D341Med (cell line): Measurements from ENCODE around the gene WDR38.
A peak's percentile ranks its signal among the peaks of the same experiment; 100 is the strongest.

Experiments used
- DNase-seq: peaks from one replicate; pipeline ENCODE4 v3.0.0; 2012; ENCODE audit warnings: low spot score

WDR38 gene, protein sequence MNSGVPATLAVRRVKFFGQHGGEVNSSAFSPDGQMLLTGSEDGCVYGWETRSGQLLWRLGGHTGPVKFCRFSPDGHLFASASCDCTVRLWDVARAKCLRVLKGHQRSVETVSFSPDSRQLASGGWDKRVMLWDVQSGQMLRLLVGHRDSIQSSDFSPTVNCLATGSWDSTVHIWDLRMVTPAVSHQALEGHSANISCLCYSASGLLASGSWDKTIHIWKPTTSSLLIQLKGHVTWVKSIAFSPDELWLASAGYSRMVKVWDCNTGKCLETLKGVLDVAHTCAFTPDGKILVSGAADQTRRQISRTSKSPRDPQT

DNA sequence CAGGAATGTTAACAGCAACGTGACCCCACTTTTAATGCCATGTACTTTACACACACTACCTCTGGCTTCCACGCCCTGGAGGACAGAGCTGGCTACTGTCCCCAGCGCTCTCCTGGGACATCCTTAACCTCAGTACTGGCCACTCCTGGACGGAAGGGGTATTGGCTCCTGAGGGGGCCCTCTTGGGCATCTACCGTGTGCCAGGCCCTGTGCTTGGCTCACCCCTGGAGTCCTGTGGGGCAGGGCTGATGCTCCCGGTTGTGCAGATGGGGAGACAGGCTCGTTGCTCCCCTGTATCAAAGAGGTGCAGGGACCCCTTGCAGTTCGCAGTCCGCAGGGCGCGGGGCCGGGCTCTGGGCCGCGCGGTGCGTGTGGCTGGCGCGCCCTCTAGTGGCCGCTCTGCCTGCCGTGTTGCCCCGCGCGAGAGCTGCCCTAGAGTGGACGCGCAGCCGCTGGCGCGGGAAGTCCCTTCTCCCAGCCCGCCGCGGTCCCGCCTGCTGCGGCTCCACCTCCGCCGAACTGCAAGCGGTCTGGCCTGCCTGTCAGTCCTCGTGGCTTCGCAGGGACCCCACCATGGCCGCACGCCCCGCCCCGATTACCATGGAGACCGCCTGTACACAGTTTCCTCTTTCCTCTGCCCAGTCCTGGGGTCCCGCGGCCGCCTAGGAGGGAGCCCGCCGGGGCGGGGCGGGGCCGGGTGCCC, at the start of gene WDR38:
WDR38 (plus strand) TSS at position 632 of the 703 bp plus-strand sequence. CDS start 72 bp downstream, outside the sequence.
- DNase-seq, result peak; percentile 92

DNA sequence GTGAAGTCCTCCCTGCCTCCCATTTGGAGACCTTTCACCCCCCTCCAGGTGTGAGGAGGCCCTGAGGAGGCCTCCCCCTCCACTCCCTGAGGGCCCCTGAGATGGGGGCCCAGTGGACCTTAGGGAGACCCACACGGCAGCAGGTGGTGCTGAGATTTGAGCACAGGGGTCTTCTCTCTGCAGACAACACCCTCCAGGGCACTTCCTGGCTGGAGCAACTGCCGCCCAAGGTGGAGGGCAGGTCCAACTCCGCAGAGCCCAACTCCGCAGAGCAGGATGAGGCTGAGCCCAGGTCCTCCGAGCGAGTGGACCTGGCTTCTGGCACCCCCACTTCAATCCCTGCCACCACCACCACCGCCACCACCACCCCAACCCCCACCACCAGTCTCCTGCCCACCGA, 49.3 kb upstream of the WDR38 start:
- no peak for DNase-seq

DNA sequence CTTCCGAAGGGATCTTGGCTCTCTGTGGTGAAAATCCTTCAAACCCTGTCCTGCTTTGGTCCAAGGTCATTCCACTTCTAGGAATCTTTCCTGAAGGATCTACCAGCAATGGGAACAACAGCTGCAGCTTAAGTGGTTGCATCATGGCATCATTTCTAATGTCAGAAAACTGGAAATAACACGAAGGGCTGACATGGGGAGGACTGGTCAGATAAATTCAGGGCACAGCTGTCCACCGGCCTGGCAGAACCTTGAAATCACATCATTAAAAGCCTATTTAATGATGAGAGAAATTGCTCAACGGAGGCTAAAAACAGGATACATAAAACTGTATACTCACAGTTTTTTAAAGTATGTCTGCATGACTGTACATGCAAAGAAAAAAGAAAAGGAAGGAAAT, 48.1 kb upstream of the WDR38 start:
- DNase-seq, result no peak

DNA sequence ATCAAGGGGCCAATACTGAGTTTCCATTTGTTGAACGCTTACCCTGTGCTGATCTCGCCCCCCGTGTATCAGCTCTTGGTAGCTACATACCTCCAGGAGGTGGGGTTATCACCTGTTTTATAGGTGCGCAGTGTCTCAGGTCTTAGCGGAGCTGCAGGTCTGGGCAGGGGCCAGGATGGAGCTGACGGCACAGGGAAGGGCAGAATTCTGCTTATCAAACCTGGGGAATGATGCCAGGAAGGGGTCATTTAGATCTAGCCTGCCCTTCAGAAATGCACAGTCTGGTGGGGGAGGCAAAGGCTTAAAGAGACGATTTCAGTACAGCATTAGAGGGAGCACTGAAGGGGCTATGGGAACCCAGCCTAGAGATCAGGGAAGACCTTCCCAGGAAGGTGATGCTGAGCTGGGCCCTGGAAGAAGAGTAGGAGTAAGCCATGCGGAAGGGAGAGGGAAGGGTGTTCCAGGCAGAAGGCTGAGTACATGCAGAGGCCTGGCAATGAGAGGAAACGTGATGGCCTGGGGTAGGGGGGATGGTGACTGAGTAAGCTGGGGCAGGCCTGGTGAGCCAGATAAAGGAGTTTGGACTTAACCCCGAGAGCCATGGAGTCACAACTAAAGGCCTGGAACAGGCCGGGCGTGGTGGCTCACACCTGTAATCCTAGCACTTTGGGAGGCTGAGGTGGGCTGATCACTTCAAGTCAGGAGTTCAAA, 44.9 kb upstream of the WDR38 start:
- DNase-seq, result no peak

DNA sequence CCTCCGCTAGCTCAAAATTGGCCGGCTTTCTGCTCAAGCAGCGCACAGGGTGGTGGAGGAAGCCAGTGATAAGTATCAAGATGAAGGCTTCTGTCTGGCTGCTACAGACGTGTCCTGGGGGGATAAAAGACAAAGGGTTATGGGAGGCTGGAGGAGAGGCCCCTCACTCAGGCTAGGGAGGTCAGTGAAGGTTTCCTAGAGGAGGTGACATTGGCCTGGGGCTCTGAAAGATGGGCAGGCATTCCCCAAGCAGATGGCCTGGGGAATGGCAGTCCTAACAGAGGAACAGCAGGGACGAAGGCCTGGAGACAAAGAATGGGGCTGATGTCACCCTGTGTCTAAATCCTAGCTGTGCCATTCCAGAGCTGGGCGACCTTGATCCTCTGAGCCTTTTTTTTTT, 44.0 kb upstream of the WDR38 start:
- DNase-seq, result no peak

DNA sequence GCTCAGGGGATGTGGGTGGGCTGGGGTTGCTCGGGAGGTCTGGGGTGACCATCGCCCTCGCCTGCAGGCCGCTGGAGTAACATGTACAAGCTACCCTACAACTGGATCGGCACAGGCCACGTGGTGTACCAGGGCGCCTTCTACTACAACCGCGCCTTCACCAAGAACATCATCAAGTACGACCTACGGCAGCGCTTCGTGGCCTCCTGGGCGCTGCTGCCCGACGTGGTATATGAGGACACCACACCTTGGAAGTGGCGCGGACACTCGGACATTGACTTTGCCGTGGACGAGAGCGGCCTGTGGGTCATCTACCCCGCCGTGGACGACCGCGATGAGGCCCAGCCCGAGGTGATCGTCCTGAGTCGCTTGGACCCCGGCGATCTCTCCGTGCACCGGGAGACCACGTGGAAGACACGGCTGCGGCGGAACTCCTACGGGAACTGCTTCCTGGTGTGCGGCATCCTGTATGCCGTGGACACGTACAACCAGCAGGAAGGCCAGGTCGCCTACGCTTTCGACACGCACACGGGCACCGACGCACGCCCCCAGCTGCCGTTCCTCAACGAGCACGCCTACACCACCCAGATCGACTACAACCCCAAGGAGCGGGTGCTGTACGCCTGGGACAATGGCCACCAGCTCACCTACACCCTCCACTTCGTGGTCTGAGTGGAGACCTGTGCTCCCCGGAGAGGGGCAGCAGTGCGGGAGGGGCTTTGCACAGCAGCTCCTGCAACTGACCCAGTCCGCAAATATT, 43.3 kb upstream of the WDR38 start:
- DNase-seq, result no peak

DNA sequence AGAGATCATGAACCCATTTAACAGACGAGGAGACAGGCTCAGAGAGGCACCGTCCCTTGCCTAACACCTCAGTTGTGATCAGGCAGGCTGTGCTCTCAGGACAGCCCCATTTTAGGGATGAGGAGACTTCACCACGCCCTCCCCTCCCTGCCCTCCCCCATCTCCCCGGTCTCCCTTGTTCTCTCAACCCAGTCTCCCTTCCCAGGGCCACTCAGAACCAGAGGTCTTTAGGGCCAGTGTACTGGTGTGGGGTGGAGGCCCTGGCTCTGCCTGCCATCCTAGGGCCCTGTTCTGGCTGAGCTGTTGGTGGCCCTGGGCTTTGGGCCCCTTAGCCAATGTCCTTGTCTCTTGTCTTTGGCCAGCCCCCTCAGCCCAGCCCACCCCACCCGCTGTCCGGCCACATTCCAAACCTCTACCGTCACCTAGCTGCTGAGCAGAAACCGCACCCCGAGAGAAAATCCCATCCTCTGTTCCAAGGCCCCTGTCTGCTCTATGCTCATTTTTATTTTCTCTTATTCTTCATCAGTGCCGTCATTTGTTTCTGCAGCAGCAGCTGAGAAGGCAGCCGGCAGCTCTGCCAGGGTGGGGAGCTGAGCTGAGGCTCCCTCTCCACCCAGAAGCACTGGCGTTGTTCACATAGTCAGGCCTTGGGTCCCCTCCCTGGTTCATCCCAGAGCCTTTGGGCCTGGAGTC, 42.5 kb upstream of the WDR38 start:
- DNase-seq, result no peak

DNA sequence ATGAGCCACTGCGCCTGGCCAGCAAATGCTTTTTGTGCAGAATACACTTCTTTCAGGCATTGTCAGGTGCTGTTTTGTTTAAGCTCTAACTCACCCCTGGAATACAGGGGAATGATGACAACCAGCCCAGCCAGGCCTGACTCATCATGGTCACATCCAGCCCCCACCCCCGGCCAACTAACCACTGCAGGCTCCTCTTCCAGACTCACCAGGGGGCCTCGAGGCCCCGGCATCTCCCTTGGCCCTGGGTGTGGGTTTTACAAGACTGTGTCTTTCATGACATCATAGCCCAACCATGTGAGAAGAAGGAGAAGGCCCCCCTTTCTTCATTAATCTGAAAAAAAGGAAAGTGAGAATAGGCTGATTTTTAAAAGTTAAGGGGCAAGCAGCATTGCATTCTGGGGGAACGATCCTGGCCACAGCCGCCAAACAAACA, 40.8 kb upstream of the WDR38 start:
- DNase-seq, result no peak

DNA sequence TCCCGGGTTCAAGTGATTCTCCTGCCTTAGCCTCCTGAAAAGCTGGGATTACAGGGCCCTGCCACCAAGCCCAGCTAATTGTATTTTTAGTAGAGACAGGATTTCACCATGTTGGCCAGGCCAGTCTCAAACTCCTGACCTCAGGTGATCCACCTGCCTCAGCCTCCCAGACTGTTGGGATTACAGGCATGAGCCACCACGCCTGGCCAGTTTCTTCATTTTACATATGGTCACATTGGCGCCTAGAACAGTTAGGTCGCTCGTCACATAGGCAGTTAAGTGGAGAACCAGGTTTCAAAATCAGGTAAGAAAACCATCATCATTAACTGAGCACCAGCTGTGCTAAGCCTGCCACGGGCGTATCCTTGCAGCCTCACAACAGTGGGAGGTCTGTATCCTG, 40.2 kb upstream of the WDR38 start:
- DNase-seq, result no peak

DNA sequence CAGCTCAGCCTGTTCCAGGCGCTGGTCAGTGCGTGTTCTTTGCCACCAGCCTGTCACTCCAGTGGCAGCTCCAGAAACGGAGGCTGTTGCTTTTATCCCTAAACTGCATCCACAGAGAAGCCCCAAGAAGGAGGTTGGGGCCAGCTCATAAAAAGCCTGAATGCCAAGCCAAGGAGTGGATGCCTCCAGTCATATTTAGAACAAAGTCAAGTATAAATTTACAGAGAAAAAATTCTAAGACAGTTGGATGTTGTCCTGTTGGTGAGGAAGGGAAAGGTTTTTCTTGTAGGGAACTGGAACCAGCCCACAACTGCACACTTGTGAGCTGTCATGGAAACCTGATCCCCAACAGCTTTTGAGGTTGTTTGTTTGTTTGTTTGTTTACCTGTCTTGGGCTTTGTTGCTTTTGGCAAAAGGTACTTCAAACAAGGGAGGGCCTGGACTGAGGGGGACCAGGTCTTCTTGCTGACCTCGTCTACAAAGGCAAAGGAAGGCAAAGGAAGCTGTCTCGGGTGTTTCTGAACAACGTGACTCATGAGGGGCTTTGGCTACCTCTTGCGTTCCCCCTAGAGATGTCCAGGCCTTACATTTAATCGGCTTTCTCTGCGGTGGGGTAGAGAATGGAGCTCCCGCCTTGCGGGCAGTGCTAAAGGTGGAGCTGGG, 39.6 kb upstream of the WDR38 start:
- DNase-seq, result no peak

DNA sequence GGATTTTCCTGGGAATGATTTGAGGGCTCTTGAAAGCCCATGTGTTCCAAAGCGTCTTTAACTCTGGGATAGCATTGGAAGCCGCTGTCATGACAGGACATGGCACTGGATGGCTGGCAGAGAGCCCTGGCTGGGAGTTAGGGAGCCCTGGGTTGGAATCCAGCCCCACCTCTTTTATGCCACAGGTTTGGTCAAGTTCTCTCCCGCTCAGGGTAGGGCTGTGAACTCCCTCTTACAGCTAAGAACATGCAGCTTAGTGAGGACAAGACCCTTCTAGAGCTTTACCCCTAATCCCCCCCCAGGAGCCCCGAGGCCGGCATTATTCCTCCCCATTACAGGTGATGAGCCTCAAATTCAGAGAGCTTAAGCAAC, 39.1 kb upstream of the WDR38 start:
- no peak for DNase-seq

DNA sequence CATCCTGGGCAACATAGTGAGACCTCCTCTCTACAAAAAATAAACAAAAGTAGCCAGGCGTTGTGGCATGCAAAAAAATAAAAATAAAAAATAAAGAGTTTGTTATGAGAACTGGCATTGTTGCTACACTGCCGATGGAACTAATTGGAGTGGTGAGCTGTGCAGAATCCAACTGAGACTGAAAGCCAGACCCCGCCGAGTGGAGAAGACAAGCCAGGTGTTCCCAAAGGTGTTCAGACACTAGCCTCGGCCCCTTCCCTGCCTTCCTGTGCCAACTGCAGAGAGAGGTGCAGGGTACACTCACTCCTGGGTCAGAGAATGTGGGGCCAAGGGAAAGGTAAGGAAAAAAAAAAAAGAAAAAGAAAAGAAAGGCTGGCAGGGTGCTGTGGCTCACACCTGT, 37.7 kb upstream of the WDR38 start:
- no peak for DNase-seq

DNA sequence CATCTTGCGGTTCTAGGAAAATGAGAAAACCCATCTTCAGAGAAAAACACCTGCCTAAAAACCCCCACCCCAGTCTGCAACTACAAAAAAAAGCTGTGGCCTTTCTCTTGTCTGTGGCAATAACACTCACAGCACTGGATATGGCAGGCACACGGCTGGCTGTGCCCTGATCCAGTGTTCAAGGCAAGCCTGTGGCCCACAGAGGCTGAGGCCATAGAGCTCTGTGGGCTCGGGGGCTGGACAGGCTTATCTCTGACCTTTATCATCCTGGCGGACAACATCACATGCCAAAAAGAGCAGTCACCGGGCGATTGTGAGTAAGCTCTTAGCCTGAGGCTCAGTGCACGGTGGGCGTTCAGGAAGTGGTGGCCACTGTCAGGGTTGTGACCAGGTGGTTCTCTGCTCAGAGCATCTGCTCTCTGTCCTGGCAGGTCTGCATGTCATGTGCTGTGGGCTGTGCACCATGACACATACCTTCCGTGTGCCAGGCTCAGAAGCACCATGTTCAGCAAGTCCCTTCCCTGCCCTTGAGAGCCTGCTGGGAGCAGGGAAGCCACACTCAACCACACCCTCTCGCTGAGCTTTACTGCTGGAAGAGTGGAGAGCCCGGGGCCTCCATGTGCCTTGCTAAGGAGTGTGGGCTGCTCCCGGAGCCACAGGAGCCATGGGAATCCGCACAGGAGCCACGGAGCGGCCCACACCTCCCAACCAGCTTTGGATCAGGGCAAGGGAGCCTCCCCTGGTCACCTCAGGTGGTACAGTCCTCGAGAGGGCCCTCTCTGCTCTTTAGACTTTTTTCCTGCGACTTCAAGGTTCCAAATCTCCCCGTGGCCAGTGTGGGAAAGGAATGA, 34.6 kb upstream of the WDR38 start:
- no peak for DNase-seq

DNA sequence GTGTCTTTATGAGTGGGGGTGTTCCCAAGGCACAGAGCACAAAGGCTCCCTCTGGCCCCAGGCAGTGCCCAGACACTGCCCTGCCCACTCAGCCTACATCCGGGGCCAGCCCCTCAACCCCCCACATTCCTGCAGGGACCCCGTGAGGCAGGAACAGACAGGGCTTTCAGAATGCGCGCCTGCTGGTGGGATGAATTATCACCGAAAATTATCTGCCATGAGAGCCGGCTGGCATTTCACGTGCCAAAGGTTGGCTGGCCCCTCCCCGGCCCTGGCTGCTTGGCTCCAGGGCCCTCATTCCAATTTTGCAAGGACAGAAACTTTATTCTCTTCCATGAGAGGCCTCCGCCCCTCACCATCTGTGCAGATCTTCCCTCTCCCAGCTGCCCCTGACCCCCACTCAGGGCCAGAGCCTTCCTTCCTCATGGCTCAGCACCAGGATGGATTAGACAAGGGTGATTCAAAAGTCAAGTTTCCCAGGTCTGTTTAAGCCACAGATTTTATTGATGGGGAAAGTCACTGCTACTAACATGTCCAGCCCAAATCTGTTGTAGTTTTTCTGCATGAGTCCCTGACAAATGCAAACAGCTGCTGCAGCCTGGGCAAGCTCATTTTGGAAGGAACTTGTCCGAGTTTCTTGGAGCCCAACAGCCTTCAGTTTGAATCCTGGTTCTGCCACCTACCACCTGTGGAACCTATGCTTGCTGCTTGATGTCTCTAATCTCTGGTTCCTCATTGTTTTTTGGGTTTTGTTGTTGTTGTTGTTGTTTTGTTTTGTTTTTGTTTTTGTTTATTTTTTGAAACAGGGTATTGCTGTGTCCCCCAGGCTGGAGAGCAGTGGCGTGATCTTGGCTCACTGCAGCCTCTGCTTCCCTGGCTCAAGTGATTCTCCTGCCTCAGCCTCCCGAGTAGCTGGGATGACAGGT, 32.3 kb upstream of the WDR38 start:
- DNase-seq, result no peak

DNA sequence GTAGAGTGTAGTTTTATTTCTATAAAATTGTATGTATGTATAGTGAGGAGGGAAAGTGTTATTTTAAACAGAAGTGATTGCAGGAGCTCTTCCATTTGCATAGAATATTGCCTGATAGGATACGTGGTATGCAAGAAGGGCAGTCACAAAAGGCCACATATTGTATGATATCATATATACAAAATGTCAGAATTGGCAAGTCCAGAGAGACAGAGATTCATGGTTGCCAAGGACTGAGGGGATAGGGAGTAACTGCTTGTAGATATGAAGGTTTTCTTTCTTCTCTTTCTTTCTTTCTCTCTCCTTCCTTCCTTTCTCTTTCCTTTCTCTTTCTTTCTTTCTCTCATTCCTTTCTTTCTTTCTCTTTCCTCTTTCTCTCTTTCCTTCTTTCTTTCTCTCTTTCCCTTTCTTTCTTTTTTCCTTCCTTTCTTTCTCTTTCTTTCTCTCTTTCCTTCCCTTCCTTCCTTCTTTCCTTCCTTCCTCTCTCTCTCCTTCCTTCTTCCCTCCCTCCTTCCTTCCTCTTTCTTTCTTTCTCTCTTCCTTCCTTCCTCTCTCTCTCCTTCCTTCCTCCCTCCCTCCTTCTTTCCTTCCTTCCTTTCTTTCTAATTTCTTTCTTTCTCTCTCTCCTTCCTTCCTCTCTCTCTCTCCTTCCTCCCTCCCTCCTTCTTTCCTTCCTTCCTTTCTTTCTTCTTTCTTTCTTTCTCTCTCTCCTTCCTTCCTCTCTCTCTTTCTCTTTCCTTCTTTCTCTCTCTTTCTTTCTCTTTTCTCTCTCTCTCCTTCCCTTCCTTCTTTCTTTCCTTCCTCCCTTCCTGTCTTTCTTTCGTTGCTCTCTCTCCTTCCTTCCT, 24.5 kb upstream of the WDR38 start:
- DNase-seq, result no peak

DNA sequence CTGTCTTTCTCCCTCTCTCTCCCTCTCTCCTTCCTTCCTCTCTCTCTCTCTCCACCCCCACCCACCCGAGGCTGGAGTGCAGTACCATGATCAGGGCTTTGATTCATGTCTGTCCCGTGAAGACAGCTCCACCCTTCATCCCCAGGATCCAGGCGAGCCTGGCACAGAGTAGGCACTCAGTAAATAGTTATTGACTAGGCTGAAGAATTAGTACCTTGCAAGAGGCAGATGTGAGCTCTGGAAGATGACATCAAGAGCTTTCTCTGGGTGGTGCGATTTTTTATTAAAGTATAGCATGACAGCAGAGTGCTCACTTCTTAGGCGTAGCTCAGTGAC, 24.0 kb upstream of the WDR38 start:
- no peak for DNase-seq

DNA sequence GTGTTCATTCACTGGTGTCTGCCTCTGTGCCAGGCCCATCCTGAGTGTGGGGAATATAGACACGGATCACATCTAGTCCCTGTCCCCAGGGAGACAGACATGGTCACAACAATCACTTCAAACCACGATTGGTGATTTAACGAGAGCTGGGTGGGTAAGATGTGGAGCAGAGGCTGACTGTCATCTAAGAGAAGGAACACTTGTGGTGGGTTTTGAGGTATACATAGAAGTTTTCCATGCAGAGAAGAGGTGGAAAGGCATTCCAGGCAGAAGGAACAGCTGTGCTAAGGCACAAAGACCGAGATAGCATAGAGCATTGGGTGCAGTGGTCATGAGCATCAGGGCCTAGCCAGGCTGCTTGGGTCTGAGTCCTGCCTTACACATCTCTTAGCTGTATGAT, 22.7 kb upstream of the WDR38 start:
- no peak for DNase-seq

DNA sequence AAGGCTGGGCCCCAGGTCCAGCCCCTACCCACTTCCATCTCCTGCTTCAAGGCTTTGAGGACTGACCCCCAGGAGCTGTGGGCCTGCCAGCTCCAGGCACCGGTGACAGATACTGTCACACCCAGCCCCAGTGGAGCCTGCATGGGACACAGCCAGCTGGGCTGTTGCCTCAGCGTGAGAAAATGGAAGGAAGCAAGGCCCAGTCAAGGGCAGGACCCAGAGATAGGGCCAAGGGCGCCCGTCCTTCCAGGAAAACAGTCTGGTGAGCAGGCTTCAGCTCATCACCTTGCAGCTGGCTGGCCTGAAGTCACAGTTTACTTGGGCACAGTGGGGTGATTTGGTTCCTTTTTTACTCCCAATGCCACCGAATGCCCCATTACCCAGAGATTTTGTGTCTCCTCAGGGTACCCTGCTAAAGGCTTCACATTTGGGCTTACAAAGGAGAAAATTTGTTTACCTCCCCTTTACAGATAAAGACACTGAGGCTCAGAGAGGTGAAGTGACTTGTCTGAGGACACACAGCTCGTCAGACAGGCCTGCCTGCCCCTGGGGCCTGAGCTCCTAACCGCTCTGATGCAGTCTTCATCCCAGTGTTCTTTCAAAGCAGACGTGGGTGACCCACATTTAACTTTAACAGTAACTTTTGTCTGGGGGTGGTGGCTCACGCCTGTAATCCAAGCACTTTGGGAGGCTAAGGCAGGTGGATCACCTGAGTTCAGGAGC, 21.5 kb upstream of the WDR38 start:
- no peak for DNase-seq
